Measurements from ENCODE around the gene XYLT1. TPM values are rescaled to one million over a fixed set of nuclear protein-coding genes. Genes with fewer than 3 reads are reported as not detected.

The XYLT1 gene
- total RNA-seq, 6 experiments from 2014 or later, result 0.48 to 2.0 (median 0.59) TPM

DNA sequence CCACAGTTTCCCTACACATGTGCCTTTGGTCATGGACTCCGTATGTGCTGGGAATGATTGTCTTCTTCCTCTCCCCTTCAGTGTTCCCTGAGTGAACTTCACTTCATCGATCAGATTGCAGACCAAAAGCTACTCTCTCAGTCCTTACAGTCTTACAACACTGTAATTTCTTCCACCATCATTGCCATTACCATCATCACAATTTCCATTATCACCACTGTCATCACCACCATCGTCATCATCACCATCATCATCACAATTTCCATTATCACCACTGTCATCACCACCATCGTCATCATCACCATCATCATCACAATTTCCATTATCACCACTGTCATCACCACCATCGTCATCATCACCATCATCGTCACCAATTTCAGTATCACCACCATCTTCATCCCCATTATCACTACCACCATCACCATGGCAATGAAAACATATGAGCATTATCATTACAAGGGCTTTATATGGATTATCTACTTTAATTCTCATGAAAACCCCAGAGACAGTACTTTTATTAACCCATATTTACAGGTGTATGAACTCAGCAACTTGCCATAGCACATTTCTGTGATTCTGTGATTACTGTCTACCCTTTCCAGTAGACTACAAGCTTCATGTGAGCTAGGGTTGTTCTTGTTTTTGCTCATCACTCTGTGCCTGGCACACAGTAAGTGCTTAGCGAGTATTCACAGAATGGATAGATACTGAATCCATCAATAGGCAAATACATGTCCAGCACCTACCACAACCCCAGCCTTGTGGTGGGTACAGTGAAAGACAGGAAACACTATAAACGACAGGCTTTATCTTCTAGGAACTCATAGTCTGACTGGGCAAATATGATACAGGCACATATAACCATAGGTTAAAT lies 327.0 kb downstream of the XYLT1 start:
- H3K27me3 ChIP-seq, result no peaks in the 10 kb centered on the region
- 56% methylated on average over 8 of the region's 8 CpGs for WGBS (ENCODE audit: insufficient coverage, low coverage, low lambda C conversion rate, missing lambda C conversion rate)

DNA sequence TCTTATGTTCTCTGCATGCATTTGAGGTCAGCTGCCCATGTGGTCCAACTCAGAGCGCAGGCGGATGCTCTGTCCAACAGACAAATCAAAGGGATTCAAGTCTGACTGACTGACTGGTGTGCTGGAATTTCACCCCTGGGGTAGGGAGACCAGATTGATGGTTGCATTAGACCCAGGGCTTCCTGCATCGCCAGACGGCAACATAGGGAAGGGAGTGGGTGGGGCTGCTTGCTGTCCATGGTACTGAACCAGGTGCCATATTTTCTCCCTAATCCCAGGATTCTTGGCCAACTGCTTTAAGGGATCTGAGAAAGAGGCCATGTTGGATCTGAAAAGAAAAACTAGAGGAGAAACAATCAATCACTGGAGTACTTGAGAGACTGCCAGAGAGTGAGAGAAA lies 332.0 kb downstream of the XYLT1 start:
- Histone ChIP-seq H3K27ac (no peak overlapping the region), H3K9me3 (no peaks in the 10 kb centered on the region), H3K4me3 (no peak overlapping the region), H3K4me1 (no peaks in the 10 kb centered on the region), H3K36me3 (no peaks in the 10 kb centered on the region), H3K27me3 (no peaks in the 10 kb centered on the region)
- ATAC-seq, result no peak
- WGBS (ENCODE audit: insufficient coverage, low coverage, low lambda C conversion rate, missing lambda C conversion rate), result 61% methylated on average over 4 of the region's 4 CpGs
- no peak for DNase-seq
- intact Hi-C loops (cut with DNase I), result no loop called here
- no peak for TF ChIP-seq POLR2A (IDR thresholded peaks at IDR 0.05)

More for the DNA sequence above, 327.0 kb downstream of the XYLT1 start:
- H3K9me3 ChIP-seq, result no peaks in the 10 kb centered on the region
- ATAC-seq, result no peak
- no peak overlapping the region for H3K27ac ChIP-seq
- intact Hi-C loops (cut with DNase I), result no loop called here
- no peak for DNase-seq
- no peak for TF ChIP-seq POLR2A (IDR thresholded peaks at IDR 0.05)
- TF ChIP-seq, protein P1, sequence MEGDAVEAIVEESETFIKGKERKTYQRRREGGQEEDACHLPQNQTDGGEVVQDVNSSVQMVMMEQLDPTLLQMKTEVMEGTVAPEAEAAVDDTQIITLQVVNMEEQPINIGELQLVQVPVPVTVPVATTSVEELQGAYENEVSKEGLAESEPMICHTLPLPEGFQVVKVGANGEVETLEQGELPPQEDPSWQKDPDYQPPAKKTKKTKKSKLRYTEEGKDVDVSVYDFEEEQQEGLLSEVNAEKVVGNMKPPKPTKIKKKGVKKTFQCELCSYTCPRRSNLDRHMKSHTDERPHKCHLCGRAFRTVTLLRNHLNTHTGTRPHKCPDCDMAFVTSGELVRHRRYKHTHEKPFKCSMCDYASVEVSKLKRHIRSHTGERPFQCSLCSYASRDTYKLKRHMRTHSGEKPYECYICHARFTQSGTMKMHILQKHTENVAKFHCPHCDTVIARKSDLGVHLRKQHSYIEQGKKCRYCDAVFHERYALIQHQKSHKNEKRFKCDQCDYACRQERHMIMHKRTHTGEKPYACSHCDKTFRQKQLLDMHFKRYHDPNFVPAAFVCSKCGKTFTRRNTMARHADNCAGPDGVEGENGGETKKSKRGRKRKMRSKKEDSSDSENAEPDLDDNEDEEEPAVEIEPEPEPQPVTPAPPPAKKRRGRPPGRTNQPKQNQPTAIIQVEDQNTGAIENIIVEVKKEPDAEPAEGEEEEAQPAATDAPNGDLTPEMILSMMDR (IDR thresholded peaks at IDR 0.05), result no peak
- no peaks in the 10 kb centered on the region for H3K4me1 ChIP-seq
- H3K4me3 ChIP-seq, result no peak overlapping the region
- no peaks in the 10 kb centered on the region for H3K36me3 ChIP-seq

DNA sequence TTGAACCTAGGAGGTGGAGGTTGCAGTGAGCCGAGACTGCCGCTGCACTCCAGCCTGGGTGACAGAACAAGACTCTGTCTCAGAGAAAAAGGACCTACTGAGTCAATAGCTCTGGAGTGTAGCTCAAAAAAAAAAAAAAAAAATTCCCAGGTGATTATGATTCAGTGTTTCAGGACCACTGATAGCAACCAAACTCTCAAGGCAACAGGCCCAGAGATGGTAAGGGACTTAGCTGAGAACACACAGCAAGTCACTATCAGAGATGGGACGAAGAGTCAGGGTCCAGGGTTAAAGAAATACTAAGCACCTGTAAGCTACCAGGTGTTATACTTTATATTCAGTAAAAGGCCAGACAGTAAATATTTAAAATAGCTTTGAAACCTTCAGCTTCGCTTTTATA lies 335.3 kb downstream of the XYLT1 start:
- 59% methylated on average over 3 of the region's 4 CpGs for WGBS (ENCODE audit: insufficient coverage, low coverage, low lambda C conversion rate, missing lambda C conversion rate)
- Histone ChIP-seq H3K27ac (no peak overlapping the region), H3K27me3 (no peaks in the 10 kb centered on the region), H3K9me3 (no peaks in the 10 kb centered on the region), H3K4me3 (no peak overlapping the region), H3K36me3 (no peaks in the 10 kb centered on the region), H3K4me1 (no peaks in the 10 kb centered on the region)
- DNase-seq, result no peak
- ATAC-seq, result no peak
- no peak for TF ChIP-seq POLR2A (IDR thresholded peaks at IDR 0.05)
- TF ChIP-seq, protein P1 (IDR thresholded peaks at IDR 0.05), result no peak
- intact Hi-C loops (cut with DNase I), result no loop called here

DNA sequence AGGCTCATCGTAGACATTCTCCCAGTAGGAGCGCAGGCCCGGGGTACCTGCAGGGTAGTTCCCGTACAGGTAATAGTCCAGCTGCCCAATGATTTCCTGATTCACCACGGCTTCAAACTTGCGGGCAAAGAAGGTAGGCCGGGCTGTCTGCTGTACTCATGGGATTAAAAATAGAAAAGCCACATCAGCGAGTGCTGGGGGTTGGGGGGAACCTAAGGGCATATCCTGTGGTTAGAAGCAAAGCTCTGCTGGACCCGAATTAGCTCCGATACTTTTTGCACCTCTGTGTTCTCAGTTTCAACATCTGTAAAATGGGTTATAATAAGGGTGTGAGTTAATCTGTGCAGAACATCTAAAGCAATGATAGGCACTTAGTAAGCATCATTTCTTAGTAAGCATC lies 336.2 kb downstream of the XYLT1 start:
- Histone ChIP-seq H3K27ac (no peak overlapping the region), H3K27me3 (no peaks in the 10 kb centered on the region), H3K4me1 (no peaks in the 10 kb centered on the region), H3K4me3 (no peak overlapping the region), H3K36me3 (no peaks in the 10 kb centered on the region), H3K9me3 (no peaks in the 10 kb centered on the region)
- 55% methylated on average over 3 of the region's 10 CpGs for WGBS (ENCODE audit: insufficient coverage, low coverage, low lambda C conversion rate, missing lambda C conversion rate)
- intact Hi-C loops (cut with DNase I), result no loop called here
- DNase-seq (no peak), ATAC-seq (no peak)
- no peak for TF ChIP-seq POLR2A (IDR thresholded peaks at IDR 0.05)
- TF ChIP-seq, protein P1 (IDR thresholded peaks at IDR 0.05), result no peak

DNA sequence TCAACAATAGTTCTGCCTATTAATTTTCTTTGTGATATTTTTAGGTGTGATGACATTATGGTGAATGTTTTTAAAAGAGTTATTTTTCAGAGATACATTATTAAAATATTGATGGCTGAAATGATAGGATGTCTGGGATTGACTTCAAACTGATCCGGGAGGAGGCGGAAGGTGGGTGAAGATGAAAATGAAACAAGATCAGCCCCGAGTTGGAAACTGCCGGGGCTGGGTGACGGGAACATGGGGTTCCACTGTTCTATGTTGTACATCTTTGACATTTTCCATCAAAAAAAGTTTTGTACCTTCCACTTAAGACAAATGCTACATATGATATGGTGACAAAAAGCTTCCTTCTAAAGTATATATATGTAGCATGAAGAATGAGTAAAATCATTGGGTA lies 336.9 kb downstream of the XYLT1 start:
- Histone ChIP-seq H3K4me1 (no peaks in the 10 kb centered on the region), H3K27me3 (no peaks in the 10 kb centered on the region), H3K9me3 (no peaks in the 10 kb centered on the region), H3K4me3 (no peak overlapping the region), H3K36me3 (no peaks in the 10 kb centered on the region), H3K27ac (no peak overlapping the region)
- TF ChIP-seq, protein P1 (IDR thresholded peaks at IDR 0.05), result no peak
- TF ChIP-seq POLR2A (IDR thresholded peaks at IDR 0.05), result no peak
- no peak for ATAC-seq
- intact Hi-C loops (cut with DNase I), result no loop called here
- WGBS (ENCODE audit: insufficient coverage, low coverage, low lambda C conversion rate, missing lambda C conversion rate), result 77% methylated on average over 5 of the region's 5 CpGs
- DNase-seq, result no peak
